H1 (cell line): ENCODE data around the gene TSHZ2. TPM values are rescaled to one million over a fixed set of nuclear protein-coding genes. Genes with fewer than 3 reads are reported as not detected.

Experiments used
- CTCF ChIA-PET: fragments of 300-600 bp; sonication (Branson Sonifier 250); formaldehyde crosslinking; loops from one replicate; lab custom pipeline; 2021; ENCODE audit not compliant: partially characterized antibody; lab: Charles Lee
- POLR2A ChIA-PET: fragments of 300-600 bp; sonication (Branson Sonifier 250); formaldehyde crosslinking; loops from one replicate; lab custom pipeline; 2021; ENCODE audit warnings: inconsistent platforms; ENCODE audit not compliant: partially characterized antibody; lab: Charles Lee
- DNase-seq, 2 experiments: peaks; one replicate each; pipeline versions ENCODE4 v3.0.0 to v3.0.0-alpha.2; 2010 to 2022; ENCODE audit warnings: low spot score in 2 of 2, low read depth in 1 of 2, mixed read lengths in 1 of 2
- FAIRE-seq: peaks from 2 replicates; lab custom pipeline; 2011; peaks lifted over from hg19 to GRCh38; lab: Jason Lieb, UNC
- H2AFZ ChIP-seq: 2 replicates; pipeline ENCODE4 v1.8.1; 2012; ENCODE audit warnings: low read length, inconsistent platforms
- H2AK5ac ChIP-seq: 2 replicates; pipeline ENCODE4 v1.6.1; 2013; ENCODE audit warnings: low read depth, low read length
- H2BK120ac ChIP-seq: replicated peaks from 2 replicates; pipeline ENCODE3; 2013; ENCODE audit warnings: low read depth, low read length, inconsistent platforms
- H2BK12ac ChIP-seq: 2 replicates; pipeline ENCODE4 v1.6.1; 2013; ENCODE audit warnings: low read depth, low read length
- H2BK15ac ChIP-seq: 2 replicates; pipeline ENCODE4 v1.6.1; 2013; ENCODE audit warnings: low read length
- H2BK20ac ChIP-seq: 2 replicates; pipeline ENCODE4 v1.6.1; 2013; ENCODE audit warnings: low read length
- H2BK5ac ChIP-seq: 2 replicates; pipeline ENCODE4 v1.6.1; 2013; ENCODE audit warnings: low read depth, low read length
- H3K14ac ChIP-seq: 2 replicates; pipeline ENCODE4 v1.6.1; 2013; ENCODE audit warnings: inconsistent platforms; ENCODE audit not compliant: insufficient read length
- H3K18ac ChIP-seq: 2 replicates; pipeline ENCODE4 v1.6.1; 2013; ENCODE audit warnings: low read length; ENCODE audit errors: extremely low read depth
- H3K23ac ChIP-seq: 2 replicates; pipeline ENCODE4 v1.6.1; 2013; ENCODE audit warnings: inconsistent platforms; ENCODE audit not compliant: insufficient read length
- H3K23me2 ChIP-seq: 2 replicates; pipeline ENCODE4 v1.6.1; 2013; ENCODE audit warnings: low read depth, low read length
- H3K27ac ChIP-seq: 2 replicates; pipeline ENCODE4 v1.6.1; 2011; ENCODE audit warnings: low read depth, low read length, inconsistent platforms
- H3K27me3 ChIP-seq, 4 experiments: replicated peaks in 1 of 4; 1 replicate in 1 of 4; 2 replicates in 3 of 4; pipeline versions ENCODE4 v1.6.1 to v1.8.1; 2011 to 2013; ENCODE audit warnings: low read length in 3 of 4, mild to moderate bottlenecking in 3 of 4, inconsistent platforms in 2 of 4, mixed read lengths in 2 of 4, moderate library complexity in 1 of 4; ENCODE audit not compliant: control insufficient read depth in 3 of 4, insufficient read depth in 3 of 4; ENCODE audit errors: extremely low read depth in 1 of 4
- H3K36me3 ChIP-seq, 4 experiments: 2 replicates each; pipeline versions ENCODE4 v1.6.1 to v1.8.1; 2011 to 2013; ENCODE audit warnings: mild to moderate bottlenecking in 4 of 4, low read length in 3 of 4, moderate library complexity in 2 of 4, control low read depth in 1 of 4, inconsistent platforms in 1 of 4; ENCODE audit not compliant: insufficient read depth in 4 of 4, control insufficient read depth in 2 of 4
- H3K4ac ChIP-seq: replicated peaks from 2 replicates; pipeline ENCODE3; 2013; ENCODE audit warnings: low read length, low read depth, mixed read lengths, inconsistent platforms; ENCODE audit not compliant: insufficient read length
- H3K4me1 ChIP-seq, 4 experiments: replicated peaks in 1 of 4; 1 replicate in 1 of 4; 2 replicates in 3 of 4; pipeline versions ENCODE4 v1.6.1 to v1.8.1; 2011 to 2013; ENCODE audit warnings: low read length in 3 of 4, inconsistent platforms in 2 of 4, mixed read lengths in 1 of 4; ENCODE audit not compliant: insufficient read depth in 4 of 4, control insufficient read depth in 3 of 4
- H3K4me2 ChIP-seq, 2 experiments: 2 replicates each; pipeline versions ENCODE4 v1.6.1 to v1.8.1; 2011 to 2013; ENCODE audit warnings: low read depth in 2 of 2, low read length in 2 of 2, control low read depth in 1 of 2, inconsistent platforms in 1 of 2, mild to moderate bottlenecking in 1 of 2; ENCODE audit not compliant: insufficient read depth in 1 of 2
- H3K4me3 ChIP-seq, 4 experiments: fragments of 200-600, 300-600 bp in 1 of 4; sonication (generic), shearing (Covaris generic), sonication (Bioruptor Twin) in 1 of 4; 2 replicates each; pipeline versions ENCODE4 v1.5.1 to v1.8.1; 2011 to 2016; ENCODE audit warnings: low read length in 4 of 4, low read depth in 3 of 4, control low read depth in 2 of 4, inconsistent platforms in 2 of 4, mild to moderate bottlenecking in 2 of 4, mixed read lengths in 1 of 4, moderate library complexity in 1 of 4; ENCODE audit not compliant: insufficient read depth in 2 of 4; ENCODE audit errors: extremely low read depth in 1 of 4
- H3K56ac ChIP-seq: replicated peaks from 2 replicates; pipeline ENCODE3; 2013; ENCODE audit warnings: low read depth, mild to moderate bottlenecking, mixed read lengths, low read length, inconsistent platforms; ENCODE audit not compliant: insufficient read length
- H3K79me1 ChIP-seq: 2 replicates; pipeline ENCODE4 v1.6.1; 2013; ENCODE audit warnings: low read depth, low read length, control low read depth
- H3K79me2 ChIP-seq, 2 experiments: 2 replicates each; pipeline versions ENCODE4 v1.6.1 to v1.8.1; 2012 to 2013; ENCODE audit warnings: low read length in 2 of 2, mild to moderate bottlenecking in 2 of 2, inconsistent platforms in 1 of 2; ENCODE audit not compliant: insufficient read depth in 2 of 2, control insufficient read depth in 1 of 2
- H3K9ac ChIP-seq, 4 experiments: replicated peaks in 1 of 4; 1 replicate in 1 of 4; 2 replicates in 3 of 4; pipeline versions ENCODE4 v1.6.1 to v1.8.1; 2011 to 2013; ENCODE audit warnings: low read depth in 3 of 4, low read length in 3 of 4, control low read depth in 2 of 4, mild to moderate bottlenecking in 2 of 4, moderate library complexity in 2 of 4, inconsistent platforms in 1 of 4; ENCODE audit errors: extremely low read depth in 1 of 4
- H3K9me3 ChIP-seq, 2 experiments: 2 replicates each; pipeline versions ENCODE4 v1.6.1 to v1.8.1; 2012 to 2013; ENCODE audit warnings: mild to moderate bottlenecking in 2 of 2, moderate library complexity in 2 of 2, control low read depth in 1 of 2, inconsistent platforms in 1 of 2, low read depth in 1 of 2, low read length in 1 of 2, mixed read lengths in 1 of 2; ENCODE audit not compliant: insufficient read depth in 2 of 2
- H4K20me1 ChIP-seq, 2 experiments: replicated peaks in 1 of 2; 2 replicates each; pipeline versions ENCODE3 to v1.8.1; 2011 to 2013; ENCODE audit warnings: inconsistent platforms in 2 of 2, low read length in 2 of 2, mild to moderate bottlenecking in 1 of 2; ENCODE audit not compliant: insufficient read depth in 2 of 2, control insufficient read depth in 1 of 2
- H4K5ac ChIP-seq: 2 replicates; pipeline ENCODE4 v1.6.1; 2013; ENCODE audit warnings: low read length, low read depth, mixed read lengths, inconsistent platforms; ENCODE audit not compliant: insufficient read length
- H4K8ac ChIP-seq: 2 replicates; pipeline ENCODE4 v1.8.0; 2013; ENCODE audit warnings: mild to moderate bottlenecking, moderate library complexity, low read length, inconsistent platforms; ENCODE audit not compliant: insufficient read depth; ENCODE audit errors: extremely low read depth
- H4K91ac ChIP-seq: replicated peaks from 2 replicates; pipeline ENCODE3; 2013; ENCODE audit warnings: low read length, mixed read lengths, inconsistent platforms; ENCODE audit not compliant: insufficient read length
- ATF2 ChIP-seq: IDR thresholded peaks from 2 replicates; pipeline ENCODE4 v1.6.1; 2012; ENCODE audit warnings: low read length, inconsistent platforms
- BRCA1 ChIP-seq: IDR thresholded peaks from 2 replicates; pipeline ENCODE4 v1.6.1; 2012; ENCODE audit warnings: low read depth, low read length, improper control_type of control experiment
- CEBPB ChIP-seq: IDR thresholded peaks from 2 replicates; pipeline ENCODE4 v1.6.1; 2012; ENCODE audit warnings: low read depth, low read length
- CTBP2 ChIP-seq: IDR thresholded peaks from 2 replicates; pipeline ENCODE4 v1.7.0; 2011; ENCODE audit warnings: borderline replicate concordance, mild to moderate bottlenecking, moderate library complexity, mixed read lengths, low read length; ENCODE audit not compliant: insufficient read depth, insufficient read length
- E2F6 ChIP-seq: IDR thresholded peaks from 2 replicates; pipeline ENCODE4 v1.6.1; 2012; ENCODE audit warnings: inconsistent platforms
- EGR1 ChIP-seq: IDR thresholded peaks from 2 replicates; pipeline ENCODE4 v1.6.1; 2011; ENCODE audit warnings: low read depth, low read length, borderline replicate concordance
- NANOG ChIP-seq: IDR thresholded peaks from 2 replicates; pipeline ENCODE4 v1.6.1; 2011; ENCODE audit warnings: low read length, low read depth, mild to moderate bottlenecking, inconsistent platforms; ENCODE audit not compliant: insufficient read depth, poor library complexity, severe bottlenecking
- PHF8 ChIP-seq: fragments of 200-600 bp; sonication (generic); conservative IDR thresholded peaks from 2 replicates; pipeline ENCODE4 v1.7.1; 2012; ENCODE audit warnings: low read depth, mild to moderate bottlenecking, inconsistent platforms, low read length, moderate library complexity
- RXRA ChIP-seq: IDR thresholded peaks from 2 replicates; pipeline ENCODE4 v1.6.1; 2011; ENCODE audit warnings: low read depth, mild to moderate bottlenecking, low read length, moderate library complexity; ENCODE audit not compliant: insufficient read depth
- SAP30 ChIP-seq: fragments of 300-600 bp; sonication (generic); IDR thresholded peaks from 2 replicates; pipeline ENCODE4 v1.7.1; 2012; ENCODE audit warnings: low read length, moderate library complexity, mild to moderate bottlenecking, inconsistent platforms; ENCODE audit not compliant: insufficient read depth, insufficient replicate concordance
- SP2 ChIP-seq: IDR thresholded peaks from 2 replicates; pipeline ENCODE4 v1.6.1; 2012; ENCODE audit warnings: mild to moderate bottlenecking, low read length, inconsistent platforms
- SP4 ChIP-seq: IDR thresholded peaks from 2 replicates; pipeline ENCODE4 v1.6.1; 2012; ENCODE audit warnings: low read length, inconsistent platforms
- WGBS, 2 experiments: shearing (Covaris generic) in 1 of 2; methylation state at CpG; one replicate each; pipeline versions ENCODE4 v1.1.6 to v1.1.7; 2013 to 2015; ENCODE audit warnings: low lambda C conversion rate in 2 of 2, mixed read lengths in 2 of 2, inconsistent platforms in 1 of 2, low coverage in 1 of 2, missing lambda C conversion rate in 1 of 2; ENCODE audit not compliant: insufficient replicate concordance in 2 of 2, insufficient coverage in 1 of 2, insufficient read length in 1 of 2; ENCODE audit errors: extremely low coverage in 1 of 2, missing lambda C conversion rate in 1 of 2; 5-methylcytosine and 5-hydroxymethylcytosine counted together
- polyA plus RNA-seq, 7 experiments: library from polyadenylated mRNA; depleted of rRNA in 3 of 7; stranded (reverse) in 5 of 7; unstranded in 2 of 7; fragments of >200 nt in 5 of 7; fragments of 200-250 nt in 2 of 7; gene quantifications; 1 replicate in 5 of 7; 2 replicates in 1 of 7; 4 replicates in 1 of 7; pipeline versions ENCODE4 v1.2.1 to v1.2.3, GENCODE V29; 2011 to 2013; ENCODE audit warnings: missing spikeins in 2 of 7, mixed read lengths in 2 of 7
- total RNA-seq: library from RNA; stranded (reverse); fragmentation: NEBNext Ultra II Directional; extraction: Animal tissue kit (Norgen Biotek cat#: 25700); gene quantifications from 2 replicates; pipeline ENCODE4 v1.2.1, GENCODE V29; 2021

The TSHZ2 gene
- total and polyA plus RNA-seq, 2 of the 8 experiments (the other 6 are each of a cell fraction or from before 2014, with no cell fraction given) = 0.14 to 0.30 TPM

GRCh38 chr20:53053595-53053994 lies 81.4 kb downstream of the TSHZ2 start:
- Histone ChIP-seq H3K18ac (no peak overlapping the region), H4K20me1 (no peaks in the 10 kb centered on the region), H3K4me1 (no peaks in the 10 kb centered on the region), H3K36me3 (no peaks in the 10 kb centered on the region), H4K5ac (no peak overlapping the region), H2BK20ac (no peak overlapping the region), H4K91ac (no peak overlapping the region), H3K9me3 (no peaks in the 10 kb centered on the region), H2BK120ac (no peak overlapping the region), H2BK5ac (no peak overlapping the region), H3K23me2 (peaks cover 2% of the 10 kb centered on the region; the same call in 1 of the 2 replicates), H2BK12ac (no peak overlapping the region), H3K4ac (no peak overlapping the region), H3K23ac (no peak overlapping the region), H3K4me3 (no peak overlapping the region), H2AK5ac (no peak overlapping the region), H3K27me3 (no peaks in the 10 kb centered on the region), H3K27ac (no peak overlapping the region), H2AFZ (no peak overlapping the region), H3K9ac (no peak overlapping the region), H3K79me1 (no peaks in the 10 kb centered on the region), H2BK15ac (no peak overlapping the region), H3K4me2 (no peak overlapping the region), H3K14ac (no peak overlapping the region), H3K79me2 (no peaks in the 10 kb centered on the region), H3K56ac (no peak overlapping the region), H4K8ac (no peak overlapping the region)
- DNase-seq = no peak
- FAIRE-seq = no peak
- ChIA-PET POLR2A (no interaction called here), CTCF (no interaction called here)
- 85% methylated on average over 5 of the region's 5 CpGs; no CpG with 5 or more reads in 1 of the 2 experiments for WGBS, 2 experiments
- TF ChIP-seq CTBP2 (no peak), SAP30 (no peak), CEBPB (no peak), SP2 (no peak), RXRA (no peak), ATF2 (no peak), EGR1 (no peak), E2F6 (no peak), PHF8 (no peak), SP4 (no peak), BRCA1 (no peak), NANOG (no peak)
